ENCODE results near the gene RASGRF1. TPM values are rescaled to one million over a fixed set of nuclear protein-coding genes. Genes with fewer than 3 reads are reported as not detected.

Gene RASGRF1
- polyA plus RNA-seq, 1 donor from 2014 or later = 11.0 TPM

GRCh38 chr15:79051029-79051428, 39.6 kb downstream of the RASGRF1 start:
- peak overlapping the region; percentile 44 for H3K27ac ChIP-seq (ENCODE audit: low read length)
- H3K79me2 ChIP-seq (replicated peaks; ENCODE audit: insufficient read depth, low read length) = no peaks in the 10 kb centered on the region
- H3K9me3 ChIP-seq (ENCODE audit: low read length) = no peaks in the 10 kb centered on the region
- H4K20me1 ChIP-seq (ENCODE audit: insufficient read depth) = no peaks in the 10 kb centered on the region
- no peak overlapping the region for H3K4me2 ChIP-seq (ENCODE audit: low read length)
- H3F3A ChIP-seq (ENCODE audit: insufficient read depth, low read length, poor library complexity, severe bottlenecking) = no peaks in the 10 kb centered on the region
- TF ChIP-seq REST (IDR thresholded peaks at IDR 0.05; ENCODE audit: borderline replicate concordance) (no peak), EZH2 (IDR thresholded peaks at IDR 0.05; ENCODE audit: borderline replicate concordance, insufficient read depth, low read length, poor library complexity, severe bottlenecking) (no peak), RAD21 (conservative IDR thresholded peaks at IDR 0.05) (no peak), SMC3 (conservative IDR thresholded peaks at IDR 0.05; ENCODE audit: poor library complexity) (no peak), MXI1 (conservative IDR thresholded peaks at IDR 0.05; ENCODE audit: poor library complexity, severe bottlenecking) (no peak), TAF1 (IDR thresholded peaks at IDR 0.05; ENCODE audit: low read depth) (no peak), CTCF (IDR thresholded peaks at IDR 0.05; ENCODE audit: poor library complexity, severe bottlenecking) (no peak), POLR2AphosphoS5 (IDR thresholded peaks at IDR 0.05) (no peak), EP300 (conservative IDR thresholded peaks at IDR 0.05; ENCODE audit: poor library complexity, severe bottlenecking) (no peak)
- no peak overlapping the region for H3K9ac ChIP-seq (ENCODE audit: low read length)
- H3K9me2 ChIP-seq (ENCODE audit: insufficient read depth, low read length) = no peaks in the 10 kb centered on the region
- no peak overlapping the region for H2AFZ ChIP-seq (ENCODE audit: low read depth, low read length)
- no peaks in the 10 kb centered on the region for H3K36me3 ChIP-seq (ENCODE audit: insufficient read depth, low read length)
- no peak overlapping the region for H3K4me3 ChIP-seq (ENCODE audit: low read length)
- H3K27me3 ChIP-seq (ENCODE audit: insufficient read depth, low read depth, low read length) = no peaks in the 10 kb centered on the region

- H3K27ac ChIP-seq (ENCODE audit: low read length) = peak overlapping the region; percentile 44
- H3K9me2 ChIP-seq (ENCODE audit: insufficient read depth, low read length) = no peaks in the 10 kb centered on the region
- H3K79me2 ChIP-seq (replicated peaks; ENCODE audit: insufficient read depth, low read length) = no peaks in the 10 kb centered on the region
- no peak overlapping the region for H2AFZ ChIP-seq (ENCODE audit: low read depth, low read length)
- TF ChIP-seq REST (IDR thresholded peaks at IDR 0.05; ENCODE audit: borderline replicate concordance) = no peak
- TF ChIP-seq POLR2AphosphoS5 (IDR thresholded peaks at IDR 0.05) = no peak
- no peak for TF ChIP-seq SMC3 (conservative IDR thresholded peaks at IDR 0.05; ENCODE audit: poor library complexity)
- TF ChIP-seq CTCF (IDR thresholded peaks at IDR 0.05; ENCODE audit: poor library complexity, severe bottlenecking) = no peak
- no peak for TF ChIP-seq MXI1 (conservative IDR thresholded peaks at IDR 0.05; ENCODE audit: poor library complexity, severe bottlenecking)
- no peak for TF ChIP-seq EP300 (conservative IDR thresholded peaks at IDR 0.05; ENCODE audit: poor library complexity, severe bottlenecking)
- no peak for TF ChIP-seq RAD21 (conservative IDR thresholded peaks at IDR 0.05)
- no peak for TF ChIP-seq TAF1 (IDR thresholded peaks at IDR 0.05; ENCODE audit: low read depth)
- TF ChIP-seq EZH2 (IDR thresholded peaks at IDR 0.05; ENCODE audit: borderline replicate concordance, insufficient read depth, low read length, poor library complexity, severe bottlenecking) = no peak
- H3K9ac ChIP-seq (ENCODE audit: low read length) = no peak overlapping the region
- H3K9me3 ChIP-seq (ENCODE audit: low read length) = no peaks in the 10 kb centered on the region
- H3K4me2 ChIP-seq (ENCODE audit: low read length) = no peak overlapping the region
- no peaks in the 10 kb centered on the region for H3K27me3 ChIP-seq (ENCODE audit: insufficient read depth, low read depth, low read length)
- no peaks in the 10 kb centered on the region for H3F3A ChIP-seq (ENCODE audit: insufficient read depth, low read length, poor library complexity, severe bottlenecking)
- H4K20me1 ChIP-seq (ENCODE audit: insufficient read depth) = no peaks in the 10 kb centered on the region
- H3K4me3 ChIP-seq (ENCODE audit: low read length) = no peak overlapping the region
- no peaks in the 10 kb centered on the region for H3K36me3 ChIP-seq (ENCODE audit: insufficient read depth, low read length)
These were observed 40.2 kb downstream of the RASGRF1 start for GRCh38 chr15:79050341-79050740.

Data from neural cell (in vitro differentiated cells).